Measurements from ENCODE around the gene CNIH3. TPM values are rescaled to one million over a fixed set of nuclear protein-coding genes. Genes with fewer than 3 reads are reported as not detected.

The CNIH3 gene
- total RNA-seq, 1 experiment from 2014 or later: 15.4 TPM

DNA sequence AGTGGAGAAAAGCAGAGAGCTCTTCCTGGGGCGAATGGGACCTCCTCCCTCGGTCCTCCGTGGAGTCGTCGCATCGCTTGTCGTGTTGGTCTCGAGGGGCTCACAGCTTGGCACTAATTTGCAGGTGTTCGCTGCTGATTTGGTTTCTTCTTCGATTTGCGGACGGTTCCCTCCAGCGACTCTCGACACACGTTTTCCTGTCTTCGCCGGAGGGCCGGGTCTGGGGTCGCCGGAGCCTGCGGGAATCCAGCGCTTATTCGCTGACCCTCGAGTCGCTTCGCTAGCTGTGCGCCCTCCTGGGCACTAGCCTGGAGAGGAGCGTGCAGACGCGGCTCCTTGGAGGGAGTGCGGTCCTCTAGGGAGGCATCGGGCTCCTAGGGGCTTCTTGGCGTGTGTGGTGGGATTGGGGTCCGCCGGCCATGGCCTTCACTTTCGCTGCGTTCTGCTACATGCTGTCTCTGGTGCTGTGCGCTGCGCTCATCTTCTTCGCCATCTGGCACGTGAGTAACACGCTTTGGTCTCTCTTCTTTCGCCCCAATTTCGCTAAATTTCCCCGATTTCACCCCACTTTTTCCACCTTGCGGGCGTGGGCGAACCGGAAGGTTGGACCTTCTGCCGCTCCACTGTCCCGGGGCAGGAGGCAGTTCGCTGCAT is 766 bp downstream of the CNIH3 start:
- no peak for DNase-seq (ENCODE audit: low spot score)

DNA sequence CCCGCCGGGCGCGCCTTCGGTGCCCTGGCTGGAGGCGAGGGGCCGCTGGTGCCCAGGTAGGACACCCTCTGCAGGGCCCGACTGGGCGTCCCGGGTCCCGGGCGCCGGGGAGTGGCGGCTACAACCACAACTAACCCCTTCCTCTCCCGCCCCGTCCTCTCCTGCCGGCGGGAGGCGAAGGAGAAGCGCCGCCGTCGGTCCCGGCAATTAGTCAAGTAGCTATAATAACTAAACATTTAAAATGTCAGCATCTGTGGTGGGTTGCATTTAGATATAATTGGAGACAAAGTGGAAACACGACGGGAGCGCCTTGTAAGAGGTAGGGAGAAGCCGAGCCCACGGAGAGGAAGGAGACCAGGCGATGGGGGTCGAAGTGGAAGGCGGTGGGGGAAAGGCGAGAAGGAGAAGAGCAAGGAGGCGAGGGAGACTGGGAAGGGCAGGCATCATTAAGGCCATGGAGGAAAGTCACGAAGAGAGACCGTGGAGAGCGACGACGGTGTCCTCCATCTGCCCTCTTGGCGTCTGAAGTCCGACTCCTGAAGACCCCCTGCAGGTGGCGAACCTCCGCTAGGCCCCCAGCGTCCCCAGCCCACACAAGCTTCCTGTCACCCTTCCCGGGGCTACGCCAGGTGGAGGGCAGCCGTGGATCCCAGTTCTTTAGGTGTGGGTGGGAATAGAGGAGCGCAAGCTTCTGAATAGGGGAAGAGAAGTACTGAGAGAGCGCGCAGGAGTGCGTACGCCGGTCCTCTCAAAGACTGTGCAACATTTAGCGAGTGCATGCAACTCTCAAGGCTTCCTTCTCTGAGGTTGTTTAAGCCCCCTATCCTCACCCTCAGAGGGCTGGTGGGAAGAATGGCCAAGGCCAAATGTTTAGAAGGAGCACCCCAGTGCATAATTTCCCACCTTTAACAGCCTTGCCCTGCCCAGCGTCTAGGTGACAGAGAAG is 1.6 kb downstream of the CNIH3 start:
- no peak for DNase-seq (ENCODE audit: low spot score)

DNA sequence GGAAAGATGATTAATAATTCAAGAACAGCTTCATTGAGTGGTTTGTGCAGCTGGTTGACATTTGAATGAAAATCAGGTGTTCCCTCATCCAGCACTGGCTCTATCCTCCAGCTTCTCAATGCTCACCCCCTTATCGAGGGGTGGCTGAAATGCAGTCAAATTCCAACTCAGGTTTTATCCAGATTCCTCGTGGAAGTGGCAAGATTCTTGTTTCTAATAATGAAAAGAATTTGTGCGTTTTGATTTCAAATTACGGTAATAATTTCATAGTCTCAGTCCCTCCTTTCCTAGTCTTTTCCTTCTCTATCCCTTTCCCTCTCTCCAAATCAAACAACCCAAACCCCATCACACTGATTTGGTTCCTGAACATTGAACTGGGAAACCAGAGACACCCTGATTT is 3.1 kb downstream of the CNIH3 start:
- no peak for DNase-seq (ENCODE audit: low spot score)

- DNase-seq (ENCODE audit: low spot score): no peak
Measured at GRCh38 chr1:224620105-224620504, 4.0 kb downstream of the CNIH3 start.

GRCh38 chr1:224621813-224622682 is 5.9 kb downstream of the CNIH3 start:
- DNase-seq (ENCODE audit: low spot score): no peak

GRCh38 chr1:224622831-224623230 is 6.7 kb downstream of the CNIH3 start:
- no peak for DNase-seq (ENCODE audit: low spot score)

- peak; percentile 94 for DNase-seq (ENCODE audit: low spot score)
Measured at GRCh38 chr1:224623310-224623714, 7.2 kb downstream of the CNIH3 start.

GRCh38 chr1:224623743-224624333 is 7.7 kb downstream of the CNIH3 start:
- peak; percentile 100 for DNase-seq (ENCODE audit: low spot score)

DNA sequence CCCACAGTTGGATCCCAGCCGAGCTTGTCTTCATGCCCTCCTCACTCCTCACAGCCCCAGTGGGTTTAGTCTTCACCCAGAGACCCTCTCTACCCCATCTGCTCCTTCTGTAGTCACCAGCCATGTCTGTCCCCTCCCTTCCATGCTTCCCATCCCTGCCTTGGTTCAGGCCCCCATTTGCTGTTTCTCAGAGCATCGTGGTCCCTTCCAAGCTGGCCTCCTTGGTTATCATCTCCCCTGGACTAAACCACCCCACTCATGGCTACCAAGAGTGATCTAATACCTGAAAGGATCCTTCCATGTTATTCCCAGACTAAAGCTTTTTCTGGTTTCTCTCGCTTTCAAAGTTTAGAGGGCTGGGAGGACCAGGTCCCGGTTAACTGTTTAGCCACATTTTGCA is 8.3 kb downstream of the CNIH3 start:
- DNase-seq (ENCODE audit: low spot score): no peak

- peak; percentile 70 for DNase-seq (ENCODE audit: low spot score)
Measured at GRCh38 chr1:224626042-224626441, 9.9 kb downstream of the CNIH3 start.

DNA sequence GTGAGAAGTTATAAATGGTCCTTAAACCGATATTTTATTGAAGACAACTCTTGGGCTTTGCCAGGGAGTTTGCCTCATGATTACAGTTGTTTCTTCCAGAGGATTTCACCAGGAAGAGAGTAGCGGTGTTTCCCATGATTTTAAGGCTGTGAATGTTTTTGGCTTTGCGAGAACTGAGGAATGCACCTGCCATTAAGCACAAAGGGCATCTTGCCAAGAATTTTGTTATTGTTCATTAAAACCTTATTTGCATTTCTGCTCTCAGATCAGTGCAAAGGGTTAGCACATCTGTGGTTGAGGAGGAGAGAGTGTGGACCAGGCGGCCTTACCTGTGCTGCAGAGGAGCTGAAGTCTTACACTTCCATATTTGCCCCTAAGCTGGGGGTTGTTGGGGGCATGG is 13.8 kb downstream of the CNIH3 start:
- DNase-seq (ENCODE audit: low spot score): no peak

GRCh38 chr1:224631462-224632115 is 15.5 kb downstream of the CNIH3 start:
- no peak for DNase-seq (ENCODE audit: low spot score)

DNA sequence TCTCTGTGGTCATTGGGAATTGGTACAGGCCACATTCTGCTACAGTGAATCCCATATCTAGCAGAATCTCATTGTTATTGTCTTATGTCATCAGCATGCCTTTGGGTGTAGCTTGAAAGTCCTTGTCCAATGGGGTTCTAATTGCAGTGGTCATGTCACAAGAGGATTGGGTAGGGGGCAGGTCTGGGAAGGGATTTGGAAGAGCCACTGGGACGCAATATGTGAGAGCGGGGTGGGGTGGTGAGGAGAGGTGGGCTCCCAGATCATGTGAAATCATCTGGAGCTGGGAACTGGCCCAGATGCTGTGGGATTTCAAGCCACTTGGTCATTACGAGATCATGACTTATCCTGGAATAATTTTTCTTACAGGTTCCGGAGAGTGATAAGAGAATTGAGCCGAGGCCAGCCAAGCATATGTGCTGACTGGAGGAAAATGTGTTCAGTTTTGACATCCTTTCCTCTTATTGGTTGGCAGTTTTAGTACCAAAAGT is 16.3 kb downstream of the CNIH3 start:
- DNase-seq (ENCODE audit: low spot score): peak; percentile 99

- no peak for DNase-seq (ENCODE audit: low spot score)
Measured at GRCh38 chr1:224632921-224633321, 16.8 kb downstream of the CNIH3 start.

DNA sequence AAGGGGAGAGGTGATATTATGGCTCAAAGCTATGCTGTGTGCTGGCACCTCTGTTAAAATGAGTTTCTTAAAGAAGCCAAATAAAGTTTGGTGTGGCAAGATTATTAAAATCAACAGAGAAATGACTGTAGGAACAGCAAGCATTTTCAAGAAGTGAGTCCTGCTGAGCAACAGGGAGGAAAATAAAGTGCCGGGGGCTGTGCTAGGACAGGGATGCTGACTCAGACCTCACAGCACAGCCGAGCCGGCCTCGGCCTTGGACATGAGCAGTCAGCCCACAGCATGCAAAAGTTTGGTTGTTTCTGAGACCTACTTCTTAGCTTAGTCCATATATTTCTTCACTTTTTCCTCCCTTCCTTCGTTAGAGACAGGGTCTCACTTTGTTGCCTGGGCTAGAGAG is 19.2 kb downstream of the CNIH3 start:
- DNase-seq (ENCODE audit: low spot score): peak; percentile 83

DNA sequence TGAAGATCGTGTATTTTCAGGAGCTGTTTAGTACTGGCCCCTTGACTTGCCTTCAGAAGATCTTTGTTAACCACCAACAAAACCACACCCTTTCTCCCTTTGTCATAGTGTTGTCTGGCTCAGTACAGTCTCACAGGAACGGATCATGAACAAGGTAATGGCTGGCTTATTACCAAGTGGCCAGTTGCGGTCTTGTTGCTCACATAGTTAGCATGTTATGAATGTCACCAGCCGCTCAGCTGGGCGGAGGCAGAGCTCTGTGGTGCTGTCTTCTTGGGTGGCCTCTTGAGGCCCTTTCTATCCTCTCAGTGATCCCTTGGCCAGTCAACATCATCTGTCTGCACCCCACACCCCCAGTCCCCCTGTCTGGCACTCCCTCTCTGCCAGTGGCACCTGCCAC is 21.4 kb downstream of the CNIH3 start:
- peak; percentile 100 for DNase-seq (ENCODE audit: low spot score)

DNA sequence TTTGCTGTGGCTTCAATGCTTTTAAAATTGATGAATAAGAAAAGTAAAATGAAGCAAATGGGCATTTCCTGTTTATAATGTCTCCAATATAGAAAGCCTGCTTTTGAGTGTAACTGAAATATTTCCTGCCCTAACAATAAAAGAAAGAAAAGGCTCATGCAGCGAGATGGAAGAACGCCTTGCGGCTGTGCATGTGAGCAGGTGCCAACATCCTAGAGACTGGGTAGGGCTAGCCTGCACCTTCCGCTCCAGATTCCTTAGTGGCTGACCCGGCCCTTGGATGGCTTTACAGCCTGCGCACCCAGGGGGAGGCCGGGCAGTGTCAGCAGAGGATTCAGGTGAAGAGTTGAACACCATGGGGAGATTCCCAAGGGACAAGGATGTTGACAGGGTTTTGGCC is 21.8 kb downstream of the CNIH3 start:
- peak; percentile 89 for DNase-seq (ENCODE audit: low spot score)

GRCh38 chr1:224639426-224639975 is 23.4 kb downstream of the CNIH3 start:
- DNase-seq (ENCODE audit: low spot score): no peak

DNA sequence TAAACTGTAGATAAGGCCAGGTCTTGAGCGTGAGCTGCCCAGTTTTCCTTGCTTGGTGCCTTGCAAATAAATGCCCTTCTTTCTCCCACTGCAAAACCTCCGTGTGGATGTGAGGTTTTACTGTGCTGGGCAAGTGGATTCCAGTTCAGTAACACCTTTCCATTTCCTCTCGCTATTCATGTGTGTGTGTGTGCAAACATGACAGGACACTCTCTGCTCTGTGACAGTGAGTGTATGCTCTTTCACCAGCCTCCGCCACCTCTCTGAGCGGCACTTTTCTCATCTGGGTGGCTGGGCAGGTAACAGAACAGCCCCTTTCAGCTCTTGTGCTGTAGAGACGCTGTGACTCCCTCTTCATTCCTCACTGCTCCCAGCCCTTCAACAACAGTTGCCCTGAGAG is 23.9 kb downstream of the CNIH3 start:
- no peak for DNase-seq (ENCODE audit: low spot score)

DNA sequence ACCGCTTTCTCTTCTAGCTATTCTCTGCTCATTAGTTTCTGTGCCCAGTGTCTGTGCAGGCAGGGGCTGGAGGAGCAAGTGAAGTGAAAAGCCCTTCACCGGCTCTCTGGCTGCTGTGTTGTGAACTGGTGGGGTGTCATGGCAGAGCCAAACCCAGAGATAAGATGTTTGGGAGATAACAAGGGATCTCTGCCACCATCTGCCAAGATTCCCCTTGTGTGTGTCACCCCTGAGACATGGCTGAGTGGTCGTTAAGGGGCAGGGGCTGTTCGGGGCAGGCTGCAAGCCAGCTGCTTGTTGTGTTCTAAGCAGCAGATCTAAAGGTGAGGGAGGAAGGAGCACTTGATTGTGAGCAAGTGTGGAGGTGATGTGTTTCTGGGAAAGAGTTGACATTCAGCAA is 24.5 kb downstream of the CNIH3 start:
- no peak for DNase-seq (ENCODE audit: low spot score)

- DNase-seq (ENCODE audit: low spot score): no peak
Measured at GRCh38 chr1:224641030-224641429, 24.9 kb downstream of the CNIH3 start.

All from A172 (cell line).